CD1c-positive myeloid dendritic cell (primary cell): ENCODE results near the gene THTPA.

Source experiments
- DNase-seq: peaks from one replicate; pipeline ENCODE4 v3.0.0-alpha.2; 2016; ENCODE audit errors: extremely low spot score

The THTPA gene, protein sequence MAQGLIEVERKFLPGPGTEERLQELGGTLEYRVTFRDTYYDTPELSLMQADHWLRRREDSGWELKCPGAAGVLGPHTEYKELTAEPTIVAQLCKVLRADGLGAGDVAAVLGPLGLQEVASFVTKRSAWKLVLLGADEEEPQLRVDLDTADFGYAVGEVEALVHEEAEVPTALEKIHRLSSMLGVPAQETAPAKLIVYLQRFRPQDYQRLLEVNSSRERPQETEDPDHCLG

DNA sequence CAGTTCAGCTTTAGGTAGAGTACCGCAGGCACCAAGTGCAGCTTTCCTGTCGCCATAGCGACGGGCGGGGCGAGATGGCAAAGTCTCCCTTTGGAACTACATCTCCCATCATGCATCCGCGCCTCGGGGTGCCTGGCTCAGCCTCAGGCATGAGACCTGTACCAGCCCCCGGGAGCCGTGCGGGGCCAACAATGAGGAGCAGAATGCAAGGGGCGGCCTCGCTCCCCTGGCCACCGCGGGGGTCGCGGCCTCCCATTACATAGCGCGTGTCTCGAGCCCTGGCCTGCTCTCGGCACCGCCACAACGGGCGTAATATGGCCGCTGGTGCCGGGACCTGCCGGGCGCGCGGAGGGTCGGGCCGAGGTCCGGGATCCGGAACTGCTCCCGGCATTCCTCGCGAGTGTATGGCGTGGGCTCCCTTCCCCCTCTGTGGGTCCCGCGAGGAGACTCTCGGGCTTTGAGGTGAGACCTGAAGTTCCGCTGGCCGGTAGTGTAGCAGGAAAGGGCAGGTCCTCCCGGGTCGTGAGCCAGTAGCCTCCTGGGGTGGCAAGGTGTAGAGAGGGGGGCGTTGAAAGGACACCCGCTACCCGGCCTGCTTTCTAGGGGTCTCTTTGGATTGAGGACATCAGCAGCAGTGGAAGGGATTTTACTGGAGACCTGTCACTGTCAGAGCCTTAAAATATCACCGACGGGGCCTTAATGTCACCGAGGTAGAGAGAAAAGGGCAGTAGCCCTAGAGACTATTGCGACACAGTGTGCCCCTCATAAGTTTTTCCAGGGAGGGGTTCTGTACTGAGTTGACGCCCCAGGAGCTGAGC lies at the start of gene THTPA:
THTPA (plus strand) TSS at position 390 of the 818 bp plus-strand sequence. CDS start 487 bp downstream, outside the sequence.
- DNase-seq: peak; percentile 94

DNA sequence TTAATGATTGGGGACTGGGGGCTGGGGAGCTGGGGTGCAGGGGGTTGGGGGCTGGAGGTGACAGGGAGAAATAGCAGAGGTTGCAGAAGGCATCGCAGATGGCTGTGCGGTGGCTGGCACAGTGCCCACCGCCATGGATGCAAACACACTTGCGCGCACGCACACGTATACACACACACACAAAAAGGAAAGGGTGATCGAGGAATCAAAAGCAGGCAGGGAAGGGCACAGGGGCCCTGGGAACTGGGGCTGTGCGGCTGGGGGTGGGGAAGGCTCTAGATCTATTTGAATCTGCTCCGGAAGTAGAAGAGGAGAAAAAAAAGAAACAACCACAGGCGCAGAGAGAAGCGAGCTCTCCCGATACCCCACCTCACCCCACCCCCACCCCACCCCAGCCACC lies 43.9 kb upstream of the THTPA start:
- no peak for DNase-seq

DNA sequence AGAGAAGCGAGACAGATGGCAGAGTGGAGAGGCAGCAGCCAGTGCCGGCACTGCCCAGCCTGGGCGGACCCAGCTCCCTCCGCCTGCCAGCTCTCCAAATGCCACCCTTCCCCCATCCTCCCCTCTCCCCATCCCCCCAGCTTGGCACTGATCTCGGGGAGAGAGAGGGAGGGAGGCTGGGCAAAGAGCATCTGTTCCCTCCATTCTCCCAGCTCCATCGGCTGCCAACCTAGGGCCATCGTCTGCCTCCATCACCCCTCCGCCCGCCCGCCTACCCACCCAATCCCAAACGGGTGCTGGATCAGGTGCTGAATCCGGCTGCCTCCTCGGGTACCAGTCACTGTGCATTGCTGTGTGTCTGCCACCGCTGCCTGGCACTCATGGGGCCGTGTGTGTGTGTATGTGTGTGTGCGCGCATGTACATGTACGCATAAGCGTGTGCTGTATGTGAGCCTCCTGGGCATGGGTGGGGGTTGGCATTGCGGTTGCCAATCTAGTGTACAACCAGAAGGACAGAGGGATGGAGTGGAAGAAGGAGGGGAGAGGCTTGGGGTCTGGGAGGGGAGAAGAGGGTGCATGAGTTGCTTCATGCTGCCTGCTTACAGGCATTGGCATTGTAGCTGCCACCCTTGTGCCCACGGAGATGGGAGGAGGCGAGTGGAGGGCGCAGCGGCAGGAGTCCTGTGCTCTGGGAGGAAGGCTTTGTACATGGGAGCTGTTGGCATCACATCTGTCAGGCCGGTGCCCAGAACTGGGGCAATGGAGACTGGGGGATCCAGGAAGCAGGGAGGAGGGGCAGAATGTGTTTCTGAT lies 42.9 kb upstream of the THTPA start:
- DNase-seq: no peak

DNA sequence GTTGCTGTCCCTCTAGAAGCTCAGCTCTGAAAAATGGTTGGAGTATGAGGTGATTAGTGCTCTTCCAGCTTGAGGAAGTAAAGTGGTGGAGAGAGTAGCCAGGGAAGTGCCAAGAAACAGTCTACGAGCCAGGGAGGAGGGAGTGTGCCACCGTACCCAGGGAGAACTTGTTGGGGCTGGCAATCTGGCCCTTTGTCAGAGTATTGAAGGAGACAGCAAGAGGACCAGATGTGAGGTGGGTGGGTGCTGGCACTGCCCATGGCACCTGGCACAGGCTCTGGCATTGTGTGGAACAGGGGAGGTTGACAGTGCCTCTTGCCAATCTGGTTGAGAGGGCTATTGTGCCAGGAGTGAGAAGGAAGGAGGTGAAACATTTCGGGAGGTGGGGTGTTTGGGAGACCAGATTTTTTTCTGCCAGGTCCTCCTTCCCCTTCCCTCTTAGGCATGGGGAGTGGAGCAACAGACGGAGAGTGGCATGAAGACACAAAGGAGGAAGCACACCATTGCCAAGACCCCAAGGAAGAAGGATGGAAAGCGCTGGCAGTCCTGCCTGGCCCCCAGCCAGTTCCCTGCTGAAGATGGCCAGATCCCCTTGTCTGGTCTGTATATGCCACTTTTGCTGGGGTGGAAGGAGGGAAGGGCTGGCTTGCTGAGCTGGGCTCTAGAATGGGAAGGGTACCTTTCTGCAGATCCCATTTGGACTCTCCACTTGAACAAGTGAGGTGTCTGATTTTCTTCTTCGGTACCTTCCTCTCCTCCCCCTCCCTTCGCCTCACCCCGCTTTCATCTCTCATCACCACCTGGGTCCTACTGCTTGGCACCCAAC lies 42.0 kb upstream of the THTPA start:
- no peak for DNase-seq

DNA sequence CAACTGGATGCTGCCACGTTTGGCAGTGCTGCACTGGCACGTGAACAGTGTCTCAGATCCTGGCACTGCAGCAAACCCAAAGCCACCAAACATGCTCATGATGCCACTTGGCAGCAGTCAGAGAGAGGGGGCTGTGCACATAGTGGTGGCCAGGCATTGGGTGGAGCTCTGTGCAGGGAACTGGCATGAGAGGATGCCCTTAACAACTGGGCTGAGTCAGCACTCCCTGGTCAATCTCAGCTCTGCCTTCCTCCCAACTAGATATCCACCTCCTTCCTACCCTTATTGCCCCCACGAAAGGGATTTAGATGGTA lies 41.5 kb upstream of the THTPA start:
- no peak for DNase-seq

DNA sequence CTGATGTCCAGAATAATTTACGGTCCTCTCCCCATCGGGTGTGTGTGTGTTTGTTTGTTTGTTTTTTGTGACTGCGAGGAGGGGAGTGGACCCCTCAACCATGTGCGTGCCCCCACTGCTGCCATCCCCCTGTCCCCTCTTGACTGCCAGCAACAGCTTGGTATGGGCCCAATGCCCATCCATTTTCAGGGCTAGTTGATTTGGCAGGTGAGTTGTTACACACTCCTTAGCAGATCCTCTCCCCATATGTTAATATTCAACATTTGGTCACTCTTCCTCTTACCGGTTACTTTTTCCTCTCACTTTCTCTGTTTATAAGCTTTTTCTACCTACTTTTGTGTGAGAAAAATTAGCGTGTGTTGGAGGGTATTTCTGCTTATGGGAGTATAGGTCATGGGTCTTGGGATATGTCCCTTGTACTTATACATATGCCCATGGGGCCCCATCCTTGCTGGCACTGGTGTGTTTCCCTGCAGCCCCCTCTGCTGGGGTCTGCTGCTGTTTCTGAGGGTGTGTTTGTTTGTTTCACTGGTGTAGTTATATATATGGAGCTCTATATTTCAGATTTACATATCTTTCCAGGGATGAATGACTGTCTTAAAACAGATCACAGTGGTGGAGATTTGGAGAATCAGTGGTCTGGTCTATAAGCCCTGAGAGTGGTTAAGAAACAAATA lies 38.3 kb upstream of the THTPA start:
- DNase-seq: no peak

DNA sequence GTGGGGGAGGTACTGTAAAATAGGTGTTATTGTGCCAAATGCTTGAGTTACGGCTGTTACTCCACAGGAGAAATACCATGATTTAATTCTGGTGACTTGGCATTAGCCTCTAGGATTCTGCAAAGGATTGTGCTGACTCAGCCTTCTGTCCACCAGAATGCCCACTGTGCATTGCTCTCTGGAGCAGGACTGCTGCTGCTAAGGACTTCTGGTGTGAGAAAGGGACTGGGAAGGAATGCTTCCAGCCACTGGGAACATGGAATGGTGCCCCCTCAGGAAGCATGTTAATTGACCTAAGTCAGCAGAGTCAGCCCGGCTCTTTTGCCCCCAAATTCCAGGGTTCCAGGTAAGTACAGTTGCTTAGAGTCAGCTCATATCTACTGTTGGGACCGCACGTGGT lies 37.4 kb upstream of the THTPA start:
- DNase-seq: no peak

DNA sequence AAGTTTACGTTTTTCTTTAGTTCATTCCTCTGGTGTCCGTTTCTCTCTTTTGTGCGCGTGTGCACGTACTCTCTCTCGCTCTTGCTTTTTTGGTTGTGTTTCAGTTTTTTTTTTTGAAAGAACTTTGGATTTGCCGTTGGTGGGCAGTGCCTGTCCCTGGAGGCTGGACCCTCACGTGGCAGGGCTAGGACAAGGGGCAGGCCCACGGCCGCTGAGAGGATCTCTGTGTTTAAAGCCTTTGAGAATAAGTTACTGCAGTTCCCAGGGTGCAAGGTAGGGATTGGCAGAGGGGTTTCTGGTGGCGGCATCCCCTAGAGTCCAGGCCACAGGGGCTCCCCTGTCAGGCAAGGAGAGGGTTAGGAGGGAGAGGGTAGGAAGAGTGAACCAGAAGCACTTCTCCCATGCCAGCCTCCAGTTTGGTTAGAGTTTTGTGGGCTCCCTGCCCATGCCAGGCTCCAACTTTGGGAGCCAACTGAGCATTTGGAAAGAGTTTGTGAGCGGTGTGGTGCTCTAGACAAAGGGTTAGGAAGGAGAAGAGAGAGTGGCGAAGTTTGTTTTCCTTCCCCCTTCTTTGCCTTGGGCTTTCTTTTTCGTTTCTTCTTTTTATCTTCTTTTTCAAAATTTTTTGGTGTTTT lies 35.1 kb upstream of the THTPA start:
- no peak for DNase-seq

DNA sequence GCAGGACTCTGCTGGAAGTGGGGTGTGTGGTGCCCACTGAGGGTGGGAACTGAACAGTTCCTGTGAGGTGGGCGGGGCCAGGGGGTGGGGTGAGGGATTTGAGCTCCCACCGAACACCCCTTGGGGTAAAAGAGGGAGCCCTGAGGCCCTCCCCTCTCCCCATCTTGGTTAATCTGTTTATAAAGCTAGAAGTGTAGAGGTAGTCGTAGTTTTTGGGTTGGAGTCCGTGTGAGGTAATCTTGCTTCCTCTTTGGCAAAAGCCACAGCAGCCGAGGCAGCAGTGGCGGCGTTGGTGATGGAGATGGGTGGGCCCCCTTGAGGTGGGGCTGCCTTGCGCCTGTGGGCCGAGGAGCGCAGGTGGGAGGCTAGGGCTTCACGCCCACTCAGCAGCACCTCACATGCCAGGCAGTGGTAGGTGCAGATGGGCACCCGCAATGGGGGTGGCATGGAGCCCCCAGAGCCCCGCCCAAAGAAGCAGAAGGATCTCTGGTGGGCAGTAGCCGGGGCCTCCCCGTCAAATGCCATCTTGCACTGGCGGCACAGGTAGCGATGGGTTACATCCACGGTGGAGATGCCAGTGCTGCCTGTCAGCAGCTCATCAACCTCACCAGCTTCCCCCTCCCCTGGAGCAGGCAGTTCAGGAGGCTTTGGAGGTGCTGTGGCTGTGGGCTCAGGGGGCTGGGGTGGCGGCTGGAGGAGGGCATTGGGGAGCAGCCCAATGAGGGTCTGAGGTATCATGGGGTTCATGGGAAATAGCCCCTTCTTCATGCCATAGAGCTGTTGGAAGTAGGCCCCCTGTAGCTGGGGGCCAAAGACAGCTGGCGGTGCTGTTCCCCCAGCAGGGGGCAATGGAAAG lies 34.1 kb upstream of the THTPA start:
- no peak for DNase-seq

DNA sequence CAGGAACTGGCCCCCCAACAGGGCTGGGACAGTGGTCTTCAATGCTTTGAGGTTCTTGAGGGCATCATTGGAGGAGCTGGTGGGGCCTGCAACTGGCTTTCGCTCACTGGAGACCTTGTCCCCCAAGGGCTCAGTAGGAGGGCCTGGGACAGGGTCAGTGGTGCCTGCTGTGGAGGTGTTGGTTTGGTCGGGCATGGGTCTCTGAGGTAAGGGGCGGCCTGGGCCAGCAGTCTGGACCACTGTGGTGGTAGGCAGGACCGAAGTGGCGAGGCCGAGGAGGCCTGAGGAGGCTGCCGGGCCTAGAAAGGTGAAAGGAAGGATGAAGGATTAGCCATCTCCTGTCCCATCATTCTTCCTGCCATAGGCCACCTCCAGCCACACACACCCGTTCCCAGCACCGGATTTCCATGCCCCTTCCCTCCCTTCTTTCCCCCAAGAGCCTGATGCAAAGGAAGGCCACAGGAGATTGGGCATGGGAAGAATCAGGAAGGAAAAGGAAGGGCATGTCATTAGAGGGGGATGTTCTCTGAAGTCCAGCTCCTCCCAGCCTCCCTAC lies 33.4 kb upstream of the THTPA start:
- no peak for DNase-seq

DNA sequence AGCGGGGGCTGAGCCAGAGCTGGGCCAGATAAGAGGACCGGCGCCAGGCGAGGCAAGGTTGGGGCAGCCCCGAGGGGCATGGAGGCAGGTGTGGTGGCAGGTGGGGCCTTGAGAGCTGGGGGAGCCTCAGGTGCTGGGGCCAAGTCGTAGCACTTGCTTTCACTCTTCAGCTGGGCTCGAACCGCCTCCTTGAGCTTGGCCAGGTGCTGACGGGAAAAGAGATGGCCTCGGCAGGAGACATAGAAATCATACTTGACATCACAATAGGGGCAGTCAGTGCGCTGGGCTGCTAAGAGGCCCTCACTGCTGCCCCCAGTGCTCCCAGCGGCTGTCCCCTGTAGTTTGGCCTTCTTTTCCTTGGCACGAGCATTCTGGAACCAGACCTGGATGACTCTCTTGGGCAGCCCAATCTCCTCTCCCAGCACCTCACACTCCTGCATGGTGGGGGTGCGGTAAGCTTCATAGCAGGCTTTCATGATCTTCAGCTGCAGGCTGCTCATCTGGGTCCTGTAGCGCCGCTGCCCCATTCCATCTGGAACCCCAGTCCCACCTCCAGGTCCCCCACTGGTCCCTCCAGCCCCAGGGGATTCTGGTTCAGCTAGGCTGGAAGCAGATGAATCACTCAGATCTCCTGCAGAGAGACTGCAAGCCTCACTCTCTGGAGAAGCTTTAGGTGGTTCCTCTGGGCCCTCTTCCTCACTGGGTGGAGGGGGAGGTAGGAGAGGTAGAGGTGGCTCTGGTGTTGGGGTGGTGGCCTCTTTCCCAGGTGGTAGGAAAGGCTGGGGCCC lies 32.6 kb upstream of the THTPA start:
- DNase-seq: no peak

DNA sequence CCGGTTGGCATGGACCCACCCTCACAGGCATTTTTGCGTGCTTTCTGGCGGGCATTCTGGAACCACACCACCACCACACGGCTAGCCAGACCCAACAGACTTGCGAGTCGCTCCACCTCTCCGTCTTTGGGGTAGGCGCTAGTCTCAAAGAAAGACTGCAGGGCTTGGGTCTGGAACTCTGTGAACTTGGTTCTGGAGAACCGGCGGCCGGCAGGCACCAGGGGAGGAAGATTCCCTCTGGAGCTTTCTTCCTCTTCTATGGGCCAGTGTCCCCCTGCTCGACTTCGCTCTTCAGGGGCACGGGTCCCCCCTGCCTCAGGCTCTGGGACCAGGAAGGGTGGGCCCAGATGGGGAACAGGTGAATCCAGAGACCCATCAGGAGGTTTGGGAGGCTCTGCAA lies 31.1 kb upstream of the THTPA start:
- no peak for DNase-seq

DNA sequence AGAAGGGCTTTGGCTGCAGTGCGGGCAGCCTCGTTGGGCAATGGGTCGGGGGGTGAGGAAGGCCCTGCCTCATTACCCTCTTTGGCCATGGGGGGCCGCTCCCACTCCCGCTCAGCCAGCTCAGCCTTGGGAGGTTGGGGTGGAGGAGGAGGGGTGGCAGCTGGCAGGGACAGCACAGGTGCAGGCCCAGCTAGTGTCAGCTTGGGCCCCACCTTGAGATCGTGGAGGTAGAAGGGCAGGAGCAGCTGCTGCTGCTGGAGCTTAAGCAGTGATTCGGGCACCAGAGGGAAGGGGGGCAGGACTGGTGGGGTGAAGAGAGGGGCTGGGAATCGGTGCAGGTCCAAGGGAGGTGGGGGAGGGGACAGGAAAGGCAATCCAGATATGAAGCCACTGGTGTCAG lies 30.5 kb upstream of the THTPA start:
- no peak for DNase-seq

DNA sequence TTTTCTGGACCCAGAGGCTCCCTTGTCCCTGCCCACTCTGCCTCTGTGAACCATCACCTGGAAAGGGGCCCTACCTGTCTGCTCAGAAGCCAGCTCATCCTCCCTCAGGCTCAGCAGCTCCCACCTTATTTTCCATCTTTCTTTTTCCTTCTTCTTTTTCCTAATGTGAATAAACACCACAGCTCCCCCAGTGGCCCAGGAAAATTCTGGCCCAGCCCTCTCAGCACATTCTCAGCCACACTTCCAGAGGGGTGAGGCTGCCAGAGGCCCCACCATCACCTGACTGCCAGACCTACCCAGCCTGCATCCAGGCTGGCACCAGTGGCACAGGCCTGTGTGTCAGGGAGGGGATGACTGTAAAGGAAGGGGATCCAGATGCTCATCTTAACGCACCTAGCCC lies 27.5 kb upstream of the THTPA start:
- DNase-seq: no peak

DNA sequence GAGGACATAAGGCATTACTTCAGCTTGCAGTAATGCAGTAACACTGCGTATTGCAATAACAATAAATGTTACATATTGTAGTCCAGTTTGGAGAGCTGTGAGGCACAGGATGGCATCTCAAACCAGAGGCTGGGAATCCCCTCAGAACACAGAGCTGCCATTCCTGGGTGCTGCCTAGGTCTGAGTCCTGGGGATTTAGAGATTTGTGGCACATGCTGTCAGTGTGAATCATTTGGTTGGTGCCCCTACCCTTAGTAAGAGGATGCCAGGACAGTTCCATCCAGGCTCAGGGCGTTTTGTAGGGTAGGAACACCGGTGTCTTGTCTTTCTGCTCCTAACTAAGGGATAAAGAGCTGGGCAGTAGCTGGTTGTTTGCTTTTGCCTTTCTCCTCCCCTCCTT lies 27.1 kb upstream of the THTPA start:
- DNase-seq: no peak

DNA sequence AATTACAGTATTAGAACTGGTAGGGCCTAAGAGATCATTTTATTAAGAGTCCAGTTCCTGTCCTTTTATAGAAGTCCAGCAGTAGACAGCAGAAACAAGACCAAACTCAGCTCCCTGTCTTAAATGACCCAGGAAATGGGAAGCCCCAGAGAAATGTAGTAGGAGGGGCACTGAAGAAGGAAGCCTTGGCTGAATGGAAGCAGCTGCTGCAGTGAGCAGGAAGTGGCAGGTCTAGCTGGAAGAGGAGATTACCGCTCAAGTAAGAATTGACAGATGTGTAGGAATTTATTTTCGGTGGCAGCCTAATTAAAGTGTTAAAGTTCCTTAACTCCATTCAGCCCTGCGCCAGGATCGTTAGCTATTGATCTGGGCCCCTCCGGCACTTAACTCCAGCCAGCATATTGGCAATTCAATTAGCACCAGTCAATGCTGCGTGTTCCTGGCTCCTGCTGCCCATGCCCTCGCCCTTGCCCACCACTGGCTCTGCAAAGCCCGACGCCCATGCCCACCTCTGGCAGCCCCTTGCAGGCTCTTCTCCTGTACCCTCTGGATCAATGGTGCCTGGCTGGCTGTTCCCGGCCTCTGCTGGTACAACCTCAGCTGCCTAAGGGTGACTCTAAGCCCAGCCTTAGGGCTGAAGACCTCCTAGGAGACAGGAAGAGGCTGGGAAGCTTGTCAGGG lies 25.6 kb upstream of the THTPA start:
- peak; percentile 33 for DNase-seq

DNA sequence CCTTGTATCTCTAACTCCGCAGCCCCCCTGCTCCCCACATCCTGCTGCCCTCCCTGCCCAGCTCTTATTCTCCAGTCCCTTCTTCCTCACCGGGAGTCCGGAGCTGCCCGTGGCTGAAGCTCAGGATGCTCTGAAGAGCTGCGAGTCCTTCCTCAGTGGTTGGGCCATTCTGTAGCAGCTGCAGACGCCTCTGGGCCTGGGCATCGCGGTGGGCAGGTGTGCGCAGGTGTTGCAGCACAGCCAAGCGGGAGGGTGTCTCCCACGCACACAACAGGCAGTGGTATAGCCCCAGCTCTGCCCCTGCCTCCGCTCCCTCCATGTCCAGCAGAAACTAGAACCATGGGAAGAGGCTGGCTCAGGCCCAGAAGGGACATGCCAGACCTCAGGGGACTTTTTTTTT lies 24.7 kb upstream of the THTPA start:
- DNase-seq: no peak

DNA sequence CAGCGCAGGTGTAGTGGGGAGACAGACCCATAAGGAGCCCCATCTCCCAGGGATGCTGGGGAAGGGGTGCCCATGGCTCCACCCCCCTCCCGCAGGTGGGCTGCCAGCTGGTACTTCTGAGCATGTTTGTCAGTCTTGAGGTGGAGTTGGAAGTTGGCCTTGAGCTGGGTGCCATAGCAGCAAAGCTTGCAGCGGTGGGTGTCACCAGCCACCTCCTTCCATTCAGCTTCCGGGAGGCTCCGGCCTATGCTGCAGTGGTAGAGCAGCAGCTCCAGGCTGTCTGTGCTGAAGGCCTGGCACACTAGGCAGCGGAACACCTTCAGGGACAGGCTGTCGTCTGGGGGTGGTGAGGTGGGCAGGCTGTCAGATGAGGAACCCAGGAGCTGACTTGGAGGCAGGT lies 23.4 kb upstream of the THTPA start:
- DNase-seq: no peak
